Measurements from ENCODE around the gene GIMAP2. TPM values are rescaled to one million over a fixed set of nuclear protein-coding genes. Genes with fewer than 3 reads are reported as not detected.

Gene GIMAP2
- total and polyA plus RNA-seq, 4 experiments from 2014 or later = 90.0 to 244 (median 174) TPM

DNA sequence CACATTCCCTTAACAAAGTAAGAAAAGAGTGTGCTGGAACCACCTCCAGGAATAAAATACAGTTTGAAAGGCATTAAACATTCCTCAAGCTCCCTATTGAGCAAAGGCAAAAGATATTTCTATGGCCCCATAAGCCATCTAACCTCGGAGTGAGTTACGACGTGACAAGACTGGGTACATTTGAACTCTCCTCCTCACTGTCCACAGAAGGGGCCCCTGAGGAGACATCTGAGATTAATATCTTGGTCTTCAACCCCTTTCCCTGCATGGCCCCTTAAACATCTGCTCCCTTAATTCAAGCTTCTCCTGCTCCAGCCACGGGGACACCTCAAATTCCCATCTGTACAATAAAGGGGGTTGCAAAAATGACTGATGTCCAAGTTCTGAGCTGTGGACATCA, 31.4 kb downstream of the GIMAP2 start:
- Histone ChIP-seq H3K4me3 (ENCODE audit: low read length in 2 of 2) (peak overlapping the region; percentile 74 to 83), H3K36me3 (ENCODE audit: insufficient read depth, low read length) (peaks cover 34% of the 10 kb centered on the region), H3K27ac (ENCODE audit: low read depth, low read length) (peak overlapping the region; percentile 74), H3K4me1 (ENCODE audit: insufficient read depth, low read length) (peaks cover 62% of the 10 kb centered on the region), H3K9me3 (ENCODE audit: control insufficient read depth in 1 of 2, low read length in 2 of 2) (no peaks in the 10 kb centered on the region), H3K27me3 (ENCODE audit: insufficient read depth, low read length) (no peaks in the 10 kb centered on the region)
- H3K27ac Mint-ChIP-seq = peak overlapping the region; percentile 88 to 98 (median 97)
- POLR2A ChIA-PET (ENCODE audit: partially characterized antibody) = interaction anchor here (0.7 to 26.3 kb wide), 41 partner anchors 8 to 359 kb away, joined by 3 to 593 read pairs (median 8); partner anchors contain the start of genes GIMAP2, GIMAP4, GIMAP5 and GIMAP6
- H3K4me1 Mint-ChIP-seq = peaks cover 49 to 84% (median 69%) of the 10 kb centered on the region in 4 donors
- H3K4me3 Mint-ChIP-seq = peak overlapping the region; percentile 94 to 100 (median 98)
- peak in 1 of 5 donors; percentile 24 for DNase-seq
- CTCF ChIA-PET (ENCODE audit: partially characterized antibody) = interaction anchor here (0.9 to 5.0 kb wide), 24 partner anchors 13 to 268 kb away, joined by 3 to 31 read pairs (median 6); partner anchors contain the start of genes GIMAP2, GIMAP4, GIMAP5 and GIMAP6
- H3K9me3 Mint-ChIP-seq = peaks cover 0 to 44% (median 30%) of the 10 kb centered on the region in 8 donors
- intact Hi-C loops (cut with micrococcal nuclease) = loop anchor here (1.0 to 5.0 kb wide), 6 partner anchors 20 to 266 kb away; partner anchors contain the start of genes GIMAP2 and GIMAP5
- H3K36me3 Mint-ChIP-seq = peaks cover 61 to 69% of the 10 kb centered on the region in 2 donors
- no peaks in the 10 kb centered on the region for H3K27me3 Mint-ChIP-seq

DNA sequence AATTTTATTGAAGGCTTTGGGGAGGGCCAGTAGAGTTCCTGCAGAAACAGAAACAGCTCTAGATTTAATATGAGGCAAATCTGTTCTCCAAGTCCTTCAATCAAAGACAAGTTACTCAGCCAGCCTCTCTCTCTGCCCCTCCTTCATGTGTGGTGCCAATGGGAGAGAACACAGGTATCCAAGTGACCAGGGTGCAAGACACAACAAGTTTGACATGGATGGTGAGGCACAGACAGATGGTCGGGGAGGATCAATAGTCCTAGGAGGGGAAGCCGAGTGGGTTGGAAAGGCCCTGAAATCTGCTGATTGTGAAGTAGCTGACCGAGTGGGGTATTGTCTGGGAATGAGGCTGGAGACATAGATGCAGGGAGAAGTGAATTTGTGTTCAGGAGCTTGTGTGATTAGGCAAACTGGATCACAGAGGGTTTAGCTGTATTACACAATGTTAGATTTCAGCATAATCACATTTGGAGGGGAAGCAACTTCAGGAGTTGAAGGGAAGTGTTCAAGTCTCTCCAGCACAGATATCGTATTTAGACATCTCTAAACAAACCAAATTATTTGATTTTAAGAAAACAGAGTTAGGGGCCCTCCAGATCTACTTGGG, 32.4 kb downstream of the GIMAP2 start:
- Mint-ChIP-seq H3K27ac (peak overlapping the region; percentile 88 to 98 (median 97)), H3K9me3 (peaks cover 0 to 46% (median 29%) of the 10 kb centered on the region in 8 donors), H3K36me3 (peaks cover 67 to 74% of the 10 kb centered on the region in 2 donors), H3K4me3 (peak overlapping the region; percentile 94 to 100 (median 98)), H3K27me3 (no peaks in the 10 kb centered on the region), H3K4me1 (peaks cover 55 to 88% (median 71%) of the 10 kb centered on the region in 4 donors)
- Histone ChIP-seq H3K4me3 (ENCODE audit: low read length in 2 of 2) (peak overlapping the region; percentile 74 to 83), H3K36me3 (ENCODE audit: insufficient read depth, low read length) (peaks cover 44% of the 10 kb centered on the region), H3K4me1 (ENCODE audit: insufficient read depth, low read length) (peaks cover 71% of the 10 kb centered on the region), H3K9me3 (ENCODE audit: control insufficient read depth in 1 of 2, low read length in 2 of 2) (no peaks in the 10 kb centered on the region), H3K27me3 (ENCODE audit: insufficient read depth, low read length) (no peaks in the 10 kb centered on the region), H3K27ac (ENCODE audit: low read depth, low read length) (peak overlapping the region; percentile 74)
- CTCF ChIA-PET (ENCODE audit: partially characterized antibody) = interaction anchor here (0.7 to 5.0 kb wide), 16 partner anchors 12 to 269 kb away, joined by 3 to 31 read pairs (median 6); partner anchors contain the start of genes GIMAP2, GIMAP4, GIMAP5 and GIMAP6
- intact Hi-C loops (cut with micrococcal nuclease) = loop anchor here (2.0 to 5.0 kb wide), 2 partner anchors 33 to 51 kb away; partner anchors contain the start of gene GIMAP2
- POLR2A ChIA-PET (ENCODE audit: partially characterized antibody) = interaction anchor here (0.9 to 26.3 kb wide), 22 partner anchors 10 to 311 kb away, joined by 3 to 593 read pairs (median 55); partner anchors contain the start of genes GIMAP2, GIMAP4, GIMAP5 and GIMAP6
- peak in 1 of 5 donors; percentile 39 for DNase-seq

DNA sequence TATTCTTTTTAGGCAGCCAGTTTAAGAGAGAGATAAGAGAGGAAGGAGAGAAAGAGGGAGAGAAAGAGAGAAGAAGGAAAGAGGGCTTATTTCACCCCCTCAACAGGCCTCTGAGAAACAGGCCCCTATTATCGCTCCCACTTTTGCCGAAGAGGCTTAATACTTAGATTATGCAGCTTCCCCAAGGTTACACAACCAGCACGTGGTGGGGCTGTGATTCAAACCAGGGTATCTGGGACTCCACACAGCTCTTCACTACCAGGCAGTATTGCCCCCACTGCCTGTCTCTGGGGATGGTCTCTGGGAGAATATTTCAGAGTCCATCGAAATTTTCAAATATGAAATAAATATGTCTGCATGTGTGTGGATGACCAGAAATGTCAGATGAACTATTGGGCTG, 33.9 kb downstream of the GIMAP2 start:
- peaks cover 76% of the 10 kb centered on the region for H3K4me1 ChIP-seq (ENCODE audit: insufficient read depth, low read length)
- peak overlapping the region; percentile 74 to 83 for H3K4me3 ChIP-seq (ENCODE audit: low read length in 2 of 2)
- peak in 1 of 5 donors; percentile 19 for DNase-seq
- H3K9me3 ChIP-seq (ENCODE audit: control insufficient read depth in 1 of 2, low read length in 2 of 2) = no peaks in the 10 kb centered on the region
- peaks cover 55% of the 10 kb centered on the region for H3K36me3 ChIP-seq (ENCODE audit: insufficient read depth, low read length)
- Mint-ChIP-seq H3K27ac (peak overlapping the region; percentile 88 to 98 (median 97)), H3K9me3 (peaks cover 0 to 53% (median 31%) of the 10 kb centered on the region in 8 donors), H3K4me3 (peak overlapping the region; percentile 94 to 100 (median 98)), H3K27me3 (no peaks in the 10 kb centered on the region), H3K4me1 (peaks cover 56 to 90% (median 71%) of the 10 kb centered on the region in 4 donors), H3K36me3 (peaks cover 78 to 83% of the 10 kb centered on the region in 2 donors)
- no peaks in the 10 kb centered on the region for H3K27me3 ChIP-seq (ENCODE audit: insufficient read depth, low read length)
- H3K27ac ChIP-seq (ENCODE audit: low read depth, low read length) = peak overlapping the region; percentile 13
- intact Hi-C loops (cut with micrococcal nuclease) = loop anchor here (5.0 kb wide), 1 partner anchor 52 kb away; no protein-coding TSS in a partner anchor
- POLR2A ChIA-PET (ENCODE audit: partially characterized antibody) = interaction anchor here (1.1 to 26.3 kb wide), 10 partner anchors 15 to 268 kb away, joined by 3 to 593 read pairs (median 166); partner anchors contain the start of genes GIMAP4, GIMAP5, GIMAP6 and GIMAP7
- CTCF ChIA-PET (ENCODE audit: partially characterized antibody) = interaction anchor here (1.0 to 1.4 kb wide), 2 partner anchors 34 to 270 kb away, joined by 3 to 4 read pairs; partner anchors contain the start of gene GIMAP2

DNA sequence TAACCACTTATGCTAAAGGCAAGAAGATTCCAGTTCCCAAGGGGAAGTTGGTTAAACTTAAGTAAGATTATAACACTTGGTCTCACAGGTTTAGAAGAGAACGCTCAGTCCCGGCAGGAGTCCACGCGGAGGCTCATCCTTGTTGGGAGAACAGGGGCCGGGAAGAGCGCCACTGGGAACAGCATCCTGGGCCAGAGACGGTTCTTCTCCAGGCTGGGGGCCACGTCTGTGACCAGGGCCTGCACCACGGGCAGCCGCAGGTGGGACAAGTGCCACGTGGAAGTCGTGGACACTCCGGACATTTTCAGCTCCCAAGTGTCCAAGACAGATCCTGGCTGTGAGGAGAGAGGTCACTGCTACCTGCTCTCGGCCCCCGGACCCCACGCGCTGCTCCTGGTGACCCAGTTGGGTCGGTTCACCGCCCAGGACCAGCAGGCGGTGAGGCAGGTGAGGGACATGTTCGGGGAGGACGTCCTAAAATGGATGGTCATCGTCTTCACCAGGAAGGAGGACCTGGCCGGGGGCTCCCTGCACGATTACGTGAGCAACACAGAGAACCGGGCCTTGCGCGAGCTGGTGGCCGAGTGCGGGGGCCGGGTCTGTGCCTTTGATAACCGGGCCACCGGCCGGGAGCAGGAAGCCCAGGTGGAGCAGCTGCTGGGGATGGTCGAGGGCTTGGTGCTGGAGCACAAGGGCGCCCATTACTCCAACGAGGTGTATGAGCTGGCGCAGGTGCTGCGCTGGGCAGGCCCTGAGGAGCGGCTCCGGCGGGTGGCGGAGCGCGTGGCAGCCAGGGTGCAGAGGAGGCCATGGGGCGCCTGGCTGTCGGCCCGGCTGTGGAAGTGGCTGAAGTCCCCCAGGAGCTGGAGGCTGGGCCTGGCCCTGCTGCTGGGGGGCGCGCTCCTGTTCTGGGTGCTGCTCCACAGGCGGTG, 34.7 kb downstream of the GIMAP2 start:
- peaks cover 0 to 61% (median 36%) of the 10 kb centered on the region in 8 donors for H3K9me3 Mint-ChIP-seq
- peak overlapping the region; percentile 61 to 97 (median 88) for H3K27ac Mint-ChIP-seq
- ChIA-PET CTCF (ENCODE audit: partially characterized antibody) (interaction anchor here (1.0 to 1.4 kb wide), 3 partner anchors 18 to 271 kb away, joined by 3 to 4 read pairs (median 4); partner anchors contain the start of gene GIMAP2), POLR2A (ENCODE audit: partially characterized antibody) (interaction anchor here (0.7 to 26.3 kb wide), 13 partner anchors 15 to 268 kb away, joined by 3 to 593 read pairs (median 30); partner anchors contain the start of genes GIMAP2, GIMAP4, GIMAP5 and GIMAP6)
- peaks cover 68% of the 10 kb centered on the region for H3K4me1 ChIP-seq (ENCODE audit: insufficient read depth, low read length)
- intact Hi-C loops (cut with micrococcal nuclease) = loop anchor here (5.0 kb wide), 1 partner anchor 53 kb away; no protein-coding TSS in a partner anchor
- peak overlapping the region in 1 of 2 donors; percentile 8 for H3K4me3 ChIP-seq (ENCODE audit: low read length in 2 of 2)
- peaks cover 48 to 85% (median 65%) of the 10 kb centered on the region in 4 donors for H3K4me1 Mint-ChIP-seq
- H3K4me3 Mint-ChIP-seq = peak overlapping the region; percentile 94 to 100 (median 98)
- peaks cover 83 to 87% of the 10 kb centered on the region in 2 donors for H3K36me3 Mint-ChIP-seq
- H3K9me3 ChIP-seq (ENCODE audit: control insufficient read depth in 1 of 2, low read length in 2 of 2) = no peaks in the 10 kb centered on the region
- DNase-seq = peak in 1 of 5 donors; percentile 8
- peak overlapping the region; percentile 18 for H3K27ac ChIP-seq (ENCODE audit: low read depth, low read length)
- peaks cover 55% of the 10 kb centered on the region for H3K36me3 ChIP-seq (ENCODE audit: insufficient read depth, low read length)
- no peaks in the 10 kb centered on the region for H3K27me3 Mint-ChIP-seq
- H3K27me3 ChIP-seq (ENCODE audit: insufficient read depth, low read length) = no peaks in the 10 kb centered on the region

DNA sequence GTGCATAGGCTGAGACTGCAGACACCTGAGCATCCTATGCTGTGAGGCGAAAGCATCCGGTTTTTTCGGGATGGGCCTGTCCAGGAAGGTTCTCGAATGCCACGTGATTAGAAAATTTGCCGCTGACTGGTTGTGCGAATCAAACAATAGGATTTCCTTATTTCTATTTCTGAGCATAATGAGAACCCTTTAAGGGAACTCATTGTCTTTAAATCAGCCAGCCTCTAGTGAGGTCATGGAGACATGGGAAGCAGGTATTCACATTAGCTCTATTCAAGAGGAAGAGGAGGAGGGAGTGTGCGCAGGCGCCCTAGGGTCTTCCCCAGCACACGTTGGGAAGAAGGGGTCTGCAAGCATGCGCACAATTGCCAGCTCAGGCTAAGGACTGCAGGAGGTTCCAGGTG, 36.5 kb downstream of the GIMAP2 start:
- no peaks in the 10 kb centered on the region for H3K27me3 Mint-ChIP-seq
- Histone ChIP-seq H3K4me3 (ENCODE audit: low read length in 2 of 2) (no peak overlapping the region), H3K27ac (ENCODE audit: low read depth, low read length) (no peak overlapping the region), H3K36me3 (ENCODE audit: insufficient read depth, low read length) (peaks cover 55% of the 10 kb centered on the region), H3K27me3 (ENCODE audit: insufficient read depth, low read length) (no peaks in the 10 kb centered on the region), H3K4me1 (ENCODE audit: insufficient read depth, low read length) (peaks cover 57% of the 10 kb centered on the region), H3K9me3 (ENCODE audit: control insufficient read depth in 1 of 2, low read length in 2 of 2) (peaks cover 0 to 6% of the 10 kb centered on the region in 2 donors)
- H3K4me1 Mint-ChIP-seq = peaks cover 45 to 76% (median 57%) of the 10 kb centered on the region in 4 donors
- H3K4me3 Mint-ChIP-seq = peak overlapping the region; percentile 17 to 72 (median 66)
- CTCF ChIA-PET (ENCODE audit: partially characterized antibody) = interaction anchor here (1.0 to 1.9 kb wide), 2 partner anchors 16 to 90 kb away, joined by 4 to 7 read pairs; partner anchors contain the start of gene GIMAP6
- peak overlapping the region in 5 of 7 donors; percentile 32 to 75 (median 42) for H3K27ac Mint-ChIP-seq
- H3K36me3 Mint-ChIP-seq = peaks cover 86 to 87% of the 10 kb centered on the region in 2 donors
- peaks cover 0 to 79% (median 51%) of the 10 kb centered on the region in 8 donors for H3K9me3 Mint-ChIP-seq
- peak in 1 of 5 donors; percentile 17 for DNase-seq
- intact Hi-C loops (cut with micrococcal nuclease) = no loop called here
- POLR2A ChIA-PET (ENCODE audit: partially characterized antibody) = interaction anchor here (0.8 to 26.3 kb wide), 12 partner anchors 13 to 270 kb away, joined by 3 to 593 read pairs (median 12); partner anchors contain the start of genes GIMAP2, GIMAP5, GIMAP6 and GIMAP7

DNA sequence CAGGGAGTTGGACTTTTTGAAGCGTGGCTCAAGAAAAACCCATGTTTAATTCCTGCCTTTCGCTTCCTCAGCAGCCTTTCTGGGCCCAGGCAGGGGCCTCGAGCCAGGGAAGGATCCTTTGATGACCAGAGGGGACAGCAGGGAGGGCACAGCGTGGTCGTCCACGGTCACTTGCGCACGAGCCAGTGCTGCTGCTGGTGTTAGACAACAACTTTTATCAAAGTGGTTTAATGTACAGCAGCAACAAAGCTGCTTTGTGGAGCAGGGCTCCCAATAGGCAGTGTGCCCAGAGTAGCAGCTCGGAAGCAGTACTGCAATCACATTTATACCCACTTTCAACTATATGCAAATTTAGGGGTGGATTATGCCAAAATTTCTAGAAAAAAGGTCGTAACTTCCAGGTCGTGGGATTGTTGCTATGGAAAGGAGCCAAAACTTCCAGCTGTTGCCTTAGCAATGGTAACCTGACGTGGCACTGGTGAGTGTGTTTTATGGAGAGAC, 37.0 kb downstream of the GIMAP2 start:
- Mint-ChIP-seq H3K27me3 (no peaks in the 10 kb centered on the region), H3K4me1 (peaks cover 45 to 81% (median 57%) of the 10 kb centered on the region in 4 donors), H3K27ac (peak overlapping the region in 4 of 7 donors; percentile 38 to 80 (median 74)), H3K9me3 (peaks cover 0 to 84% (median 56%) of the 10 kb centered on the region in 8 donors), H3K4me3 (peak overlapping the region; percentile 57 to 72 (median 66)), H3K36me3 (peaks cover 87 to 88% of the 10 kb centered on the region in 2 donors)
- Histone ChIP-seq H3K36me3 (ENCODE audit: insufficient read depth, low read length) (peaks cover 55% of the 10 kb centered on the region), H3K9me3 (ENCODE audit: control insufficient read depth in 1 of 2, low read length in 2 of 2) (peaks cover 0 to 10% of the 10 kb centered on the region in 2 donors), H3K4me1 (ENCODE audit: insufficient read depth, low read length) (peaks cover 57% of the 10 kb centered on the region), H3K27me3 (ENCODE audit: insufficient read depth, low read length) (no peaks in the 10 kb centered on the region), H3K27ac (ENCODE audit: low read depth, low read length) (no peak overlapping the region), H3K4me3 (ENCODE audit: low read length in 2 of 2) (peak overlapping the region in 1 of 2 donors; percentile 6)
- intact Hi-C loops (cut with micrococcal nuclease) = no loop called here
- peak in 1 of 5 donors; percentile 9 for DNase-seq
- POLR2A ChIA-PET (ENCODE audit: partially characterized antibody) = interaction anchor here (1.0 to 26.3 kb wide), 11 partner anchors 12 to 271 kb away, joined by 3 to 593 read pairs (median 13); partner anchors contain the start of genes GIMAP5, GIMAP6, GIMAP7 and GIMAP8
- CTCF ChIA-PET (ENCODE audit: partially characterized antibody) = interaction anchor here (1.0 to 2.5 kb wide), 6 partner anchors 15 to 274 kb away, joined by 3 to 7 read pairs (median 4); partner anchors contain the start of genes GIMAP4 and GIMAP6

Data from CD4-positive, alpha-beta memory T cell (primary cell).